Body of pancreas (tissue), 4 donors: ENCODE data around the gene DNM3. TPM values are rescaled to one million over a fixed set of nuclear protein-coding genes. Genes with fewer than 3 reads are reported as not detected.

Experiments
- ATAC-seq: fragments of 150-250 bp; one replicate; pipeline ENCODE4 v1.9.1; 2016
- DNase-seq, 4 donors: peaks; one replicate each; pipeline ENCODE4 v3.0.0-alpha.2; 2019
- H3K27ac ChIP-seq, 4 donors: fragments of 200-600 bp; sonication (generic); 1 replicate in 3 of 4; 2 replicates in 1 of 4; pipeline versions ENCODE4 v1.5.1 to v1.6.1; 2016 to 2019; ENCODE audit warnings: mild to moderate bottlenecking in 1 of 4, mixed read lengths in 1 of 4, moderate library complexity in 1 of 4
- H3K27me3 ChIP-seq, 2 donors: fragments of 200-600 bp; sonication (generic); one replicate each; pipeline ENCODE4 v1.6.0; 2016; ENCODE audit warnings: mild to moderate bottlenecking in 1 of 2
- H3K36me3 ChIP-seq, 2 donors: fragments of 200-600 bp; sonication (generic); replicated peaks in 1 of 2; 2 replicates each; pipeline ENCODE4 v1.5.1; 2016; ENCODE audit warnings: low read depth in 2 of 2; ENCODE audit not compliant: insufficient read depth in 1 of 2
- H3K4me1 ChIP-seq: fragments of 200-600 bp; sonication (generic); one replicate; pipeline ENCODE4 v1.6.0; 2016
- H3K4me3 ChIP-seq, 2 donors: fragments of 200-600 bp; sonication (generic); 1 replicate in 1 of 2; 2 replicates in 1 of 2; pipeline ENCODE4 v1.5.1; 2016 to 2019
- H3K9me3 ChIP-seq, 3 donors: fragments of 200-600 bp; sonication (generic); 1 replicate in 2 of 3; 2 replicates in 1 of 3; pipeline ENCODE4 v1.5.1; 2016
- POLR2A ChIP-seq, 3 donors: fragments of 450-650 bp; IDR thresholded peaks; one replicate each; pipeline ENCODE4 v1.6.1; 2016; ENCODE audit warnings: antibody characterized with exemption in 3 of 3, mild to moderate bottlenecking in 2 of 3
- WGBS, 2 donors: methylation state at CpG; one replicate each; pipeline ENCODE4 v1.1.5; 2017; 5-methylcytosine and 5-hydroxymethylcytosine counted together
- intact Hi-C: fragments of 100-400 bp; cut with DNase I; formaldehyde crosslinking; loops from one replicate; pipeline ENCODE4 v1.15.1; 2023
- total RNA-seq, 2 donors: library from RNA; depleted of rRNA; stranded (reverse); fragments of >200 nt; gene quantifications; one replicate each; pipeline ENCODE4 v1.1.0, GENCODE V29; 2016
- TF ChIP-seq, protein P1 (sequence below), 7 experiments: fragments of 450-650 bp in 4 of 7; fragments of 200-600 bp in 3 of 7; sonication (generic) in 3 of 7; IDR thresholded peaks; one replicate each; pipeline ENCODE4 v1.5.1; 2016 to 2019; ENCODE audit warnings: antibody characterized with exemption in 7 of 7

The DNM3 gene
- total RNA-seq, 2 donors from 2014 or later = 2.9 to 4.0 TPM

DNA sequence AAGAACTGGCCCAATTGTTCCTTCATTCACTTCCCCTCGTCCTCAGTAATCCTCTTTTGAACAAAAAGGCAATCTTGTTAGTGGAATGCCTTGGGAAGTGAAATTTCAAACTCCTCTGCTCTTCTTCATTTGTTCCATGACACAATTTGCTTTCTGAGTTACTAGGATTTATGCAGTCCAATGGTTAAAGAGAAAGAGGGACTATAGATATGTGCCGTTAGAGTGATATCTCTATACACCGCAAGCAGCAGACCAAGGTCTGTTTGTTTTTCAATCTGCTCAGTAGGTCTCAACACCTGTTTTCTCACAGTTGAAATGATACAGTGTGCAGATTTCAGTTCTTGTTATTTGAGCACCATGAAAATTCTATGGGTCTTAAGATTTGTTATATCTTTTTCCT, 244.0 kb downstream of the DNM3 start:
- H3K4me3 ChIP-seq = no peak overlapping the region
- no peaks in the 10 kb centered on the region for H3K9me3 ChIP-seq
- H3K4me1 ChIP-seq = no peaks in the 10 kb centered on the region
- no peaks in the 10 kb centered on the region for H3K27me3 ChIP-seq
- WGBS, 2 donors = 38 to 49% methylated on average over 3 of the region's 3 CpGs
- H3K36me3 ChIP-seq = no peaks in the 10 kb centered on the region
- no peak overlapping the region for H3K27ac ChIP-seq
- ATAC-seq = no peak
- intact Hi-C loops = no loop called here
- DNase-seq = no peak
- no peak for TF ChIP-seq POLR2A (IDR thresholded peaks at IDR 0.05)
- TF ChIP-seq, protein P1, sequence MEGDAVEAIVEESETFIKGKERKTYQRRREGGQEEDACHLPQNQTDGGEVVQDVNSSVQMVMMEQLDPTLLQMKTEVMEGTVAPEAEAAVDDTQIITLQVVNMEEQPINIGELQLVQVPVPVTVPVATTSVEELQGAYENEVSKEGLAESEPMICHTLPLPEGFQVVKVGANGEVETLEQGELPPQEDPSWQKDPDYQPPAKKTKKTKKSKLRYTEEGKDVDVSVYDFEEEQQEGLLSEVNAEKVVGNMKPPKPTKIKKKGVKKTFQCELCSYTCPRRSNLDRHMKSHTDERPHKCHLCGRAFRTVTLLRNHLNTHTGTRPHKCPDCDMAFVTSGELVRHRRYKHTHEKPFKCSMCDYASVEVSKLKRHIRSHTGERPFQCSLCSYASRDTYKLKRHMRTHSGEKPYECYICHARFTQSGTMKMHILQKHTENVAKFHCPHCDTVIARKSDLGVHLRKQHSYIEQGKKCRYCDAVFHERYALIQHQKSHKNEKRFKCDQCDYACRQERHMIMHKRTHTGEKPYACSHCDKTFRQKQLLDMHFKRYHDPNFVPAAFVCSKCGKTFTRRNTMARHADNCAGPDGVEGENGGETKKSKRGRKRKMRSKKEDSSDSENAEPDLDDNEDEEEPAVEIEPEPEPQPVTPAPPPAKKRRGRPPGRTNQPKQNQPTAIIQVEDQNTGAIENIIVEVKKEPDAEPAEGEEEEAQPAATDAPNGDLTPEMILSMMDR (IDR thresholded peaks at IDR 0.05) = no peak

DNA sequence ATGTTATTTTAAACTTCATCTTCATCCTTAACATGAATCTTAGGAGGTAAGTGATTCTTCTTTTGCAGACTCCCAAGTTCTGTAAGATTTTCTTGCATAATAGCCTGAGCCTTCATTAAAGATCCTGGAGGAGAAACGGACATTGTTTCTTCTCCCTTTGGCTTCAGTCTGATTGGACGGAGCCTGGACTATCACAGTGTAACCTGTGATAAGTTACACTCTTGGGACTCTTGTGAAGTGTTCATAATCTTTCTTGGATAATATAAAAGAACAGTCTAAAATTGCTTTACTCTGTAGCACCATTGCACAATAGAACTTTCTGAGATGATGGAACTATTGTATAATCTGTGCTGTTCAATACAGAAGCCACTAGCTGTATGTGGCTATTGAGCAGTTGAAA, 244.8 kb downstream of the DNM3 start:
- no peak overlapping the region for H3K4me3 ChIP-seq
- no peaks in the 10 kb centered on the region for H3K9me3 ChIP-seq
- no peaks in the 10 kb centered on the region for H3K4me1 ChIP-seq
- DNase-seq (no peak), ATAC-seq (no peak)
- no peaks in the 10 kb centered on the region for H3K36me3 ChIP-seq
- H3K27ac ChIP-seq = no peak overlapping the region
- WGBS, 2 donors = 54% methylated on average over 2 of the region's 2 CpGs
- intact Hi-C loops = no loop called here
- no peaks in the 10 kb centered on the region for H3K27me3 ChIP-seq
- TF ChIP-seq, protein P1 (IDR thresholded peaks at IDR 0.05) = no peak

DNA sequence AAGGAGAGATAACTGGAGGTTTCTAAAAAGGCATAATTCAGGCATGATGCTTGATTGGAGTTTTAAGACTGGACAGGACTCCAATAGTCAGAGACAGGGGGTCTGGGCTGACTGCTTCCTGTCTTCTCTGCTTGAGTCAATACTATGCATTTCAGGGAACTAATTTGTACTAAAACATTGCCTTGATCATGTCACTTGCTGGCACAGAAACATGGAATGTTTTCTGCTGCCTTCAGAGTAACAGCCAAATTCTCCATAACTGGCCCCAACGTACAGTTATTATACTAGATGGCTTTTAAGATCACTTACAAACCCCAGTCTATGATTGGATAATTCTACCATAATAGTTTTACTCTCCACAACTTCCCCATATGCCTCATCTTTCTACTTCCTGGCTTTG, 247.0 kb downstream of the DNM3 start:
- 60 to 71% methylated on average over 1 of the region's 1 CpG for WGBS, 2 donors
- no peak overlapping the region for H3K4me3 ChIP-seq
- no peaks in the 10 kb centered on the region for H3K27me3 ChIP-seq
- ATAC-seq (no peak), DNase-seq (no peak)
- no peak overlapping the region for H3K27ac ChIP-seq
- H3K36me3 ChIP-seq = no peaks in the 10 kb centered on the region
- no peaks in the 10 kb centered on the region for H3K4me1 ChIP-seq
- no peaks in the 10 kb centered on the region for H3K9me3 ChIP-seq
- intact Hi-C loops = no loop called here
- TF ChIP-seq POLR2A (IDR thresholded peaks at IDR 0.05) = no peak
- TF ChIP-seq, protein P1 (IDR thresholded peaks at IDR 0.05) = no peak

DNA sequence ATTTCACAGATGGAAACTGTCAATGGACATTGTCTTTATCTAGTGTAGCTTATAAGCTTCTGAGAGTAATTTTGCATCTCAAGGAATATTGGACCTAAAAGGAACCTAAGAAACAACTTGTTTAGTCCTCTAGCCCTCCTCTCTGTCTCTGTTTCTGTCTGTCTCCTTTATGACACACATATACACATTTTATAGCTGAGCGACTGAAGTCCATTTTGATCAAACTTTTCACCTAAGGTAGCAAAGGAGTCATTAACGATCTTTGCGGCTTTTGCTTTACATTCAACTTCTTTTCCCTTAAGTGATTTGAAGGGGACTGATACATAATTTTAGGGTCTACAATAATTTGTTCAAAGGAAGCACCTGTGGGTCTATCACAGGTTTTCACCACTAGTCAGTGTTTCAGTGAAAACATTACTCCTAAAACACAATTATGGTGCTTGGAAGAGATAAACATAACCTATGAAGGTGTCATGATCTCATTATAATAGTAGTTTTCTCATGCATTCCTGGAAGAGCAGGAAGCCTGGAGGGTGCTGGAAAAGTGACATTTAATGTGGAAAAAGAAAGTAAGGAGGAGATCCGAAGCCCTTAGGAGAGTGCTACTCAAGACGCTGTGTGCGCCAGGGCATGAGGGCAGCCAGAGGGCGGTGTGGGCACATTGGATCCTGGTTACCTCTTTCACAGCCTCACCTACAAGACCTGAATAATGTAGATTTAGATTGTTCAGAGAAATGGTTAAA, 248.6 kb downstream of the DNM3 start:
- H3K27ac ChIP-seq = no peak overlapping the region
- intact Hi-C loops = loop anchor here (10.0 kb wide), 1 partner anchor 315 kb away; no protein-coding TSS in a partner anchor
- whole genome bisulfite sequencing, 2 donors = 51 to 61% methylated on average over 7 of the region's 7 CpGs

More for the DNA sequence above, 248.6 kb downstream of the DNM3 start:
- H3K4me1 ChIP-seq = no peaks in the 10 kb centered on the region
- H3K27me3 ChIP-seq = no peaks in the 10 kb centered on the region
- TF ChIP-seq, protein P1 (IDR thresholded peaks at IDR 0.05) = peak; percentile 62 to 83 (median 79)
- TF ChIP-seq POLR2A (IDR thresholded peaks at IDR 0.05) = no peak
- no peaks in the 10 kb centered on the region for H3K9me3 ChIP-seq
- ATAC-seq = peak; percentile 84
- no peaks in the 10 kb centered on the region for H3K36me3 ChIP-seq
- DNase-seq = peak; percentile 69 to 79 (median 71)
- H3K4me3 ChIP-seq = no peak overlapping the region
